Right lung (tissue), 5 donors: ENCODE results near the gene PDZRN4. TPM values are rescaled to one million over a fixed set of nuclear protein-coding genes. Genes with fewer than 3 reads are reported as not detected.

Experiments used
- DNase-seq, 2 donors: peaks; one replicate each; pipeline ENCODE4 v3.0.0-alpha.2; 2013
- polyA plus RNA-seq, 5 donors: library from polyadenylated mRNA; unstranded; fragments of 120-200 nt; gene quantifications; one replicate each; pipeline versions ENCODE4 v1.2.1 to v1.2.3, GENCODE V29; 2013; ENCODE audit warnings: inconsistent platforms in 1 of 5, low replicate concordance in 1 of 5; ENCODE audit not compliant: insufficient read length in 5 of 5, insufficient read depth in 1 of 5

Gene PDZRN4
- polyA plus RNA-seq, 5 donors, result 0.16 to 0.59 (median 0.35) TPM

DNA sequence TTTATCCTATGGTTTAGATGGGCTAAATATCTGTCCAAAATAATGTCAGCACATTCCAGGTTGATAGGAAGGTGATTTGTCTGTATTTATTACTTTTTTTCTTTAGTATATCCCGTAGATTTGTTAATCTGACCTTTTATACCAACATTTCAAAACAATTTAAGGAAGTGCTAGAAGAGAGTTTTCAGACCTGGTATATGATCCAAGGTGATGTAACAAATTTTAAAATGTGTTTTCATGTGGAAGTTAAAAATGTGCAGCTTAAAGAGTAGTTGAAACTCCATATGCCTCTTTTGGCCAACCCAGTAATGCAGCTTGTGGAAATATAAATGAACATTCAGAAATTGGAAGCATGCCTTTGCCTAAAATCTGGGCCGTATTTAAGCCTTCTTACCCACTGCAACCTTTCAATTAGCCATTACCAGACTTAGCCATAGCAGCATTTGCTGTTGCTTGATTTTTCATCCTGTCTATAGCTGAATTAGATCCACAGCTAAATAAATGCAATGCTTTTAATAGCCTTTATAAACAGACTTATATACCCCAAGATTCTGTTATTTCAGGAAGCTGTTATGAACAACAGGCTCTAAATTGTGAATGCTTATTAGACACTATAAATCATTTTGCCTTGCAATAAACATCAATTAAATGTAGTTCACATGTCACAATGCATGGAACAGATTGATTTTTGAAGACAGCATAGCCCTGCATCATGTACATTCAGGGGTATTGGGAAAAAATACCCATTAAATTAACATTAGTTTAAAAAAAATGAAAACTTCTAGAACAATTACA is 271.2 kb downstream of the PDZRN4 start:
- peak; percentile 33 to 52 for DNase-seq

DNA sequence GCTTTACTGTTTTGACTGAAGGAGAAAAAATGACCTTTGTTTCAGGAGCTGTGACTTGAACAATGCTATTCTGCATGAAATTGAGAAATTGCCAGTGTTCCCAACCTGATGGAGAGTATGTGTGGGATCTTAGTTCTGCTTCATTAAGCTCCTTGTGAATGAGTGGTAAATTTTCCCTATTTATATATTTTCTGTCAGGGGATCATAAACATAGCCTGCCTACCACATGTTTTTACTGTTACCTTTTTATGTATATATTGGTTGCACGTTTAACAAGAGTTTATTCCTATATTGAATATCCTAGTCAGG is 271.7 kb downstream of the PDZRN4 start:
- DNase-seq, result no peak

DNA sequence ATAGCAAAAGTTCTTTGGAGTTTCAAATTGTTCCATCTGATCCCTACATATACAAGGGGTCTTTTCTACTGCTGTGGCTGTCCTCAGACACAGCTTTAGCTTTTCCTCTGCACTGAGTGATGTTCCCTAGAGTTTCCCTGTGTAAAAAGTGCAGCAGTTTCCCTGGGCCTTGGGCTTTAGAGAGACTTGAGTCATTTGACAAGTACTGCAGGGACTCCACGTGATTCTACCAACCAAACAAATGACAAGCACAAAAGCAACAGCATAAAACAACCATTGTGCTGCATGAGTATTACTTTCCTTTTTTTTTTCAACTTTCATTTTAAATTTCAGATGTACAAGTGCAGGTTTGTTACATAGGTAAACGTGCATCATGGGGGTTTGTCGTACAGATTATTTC is 272.8 kb downstream of the PDZRN4 start:
- no peak for DNase-seq

DNA sequence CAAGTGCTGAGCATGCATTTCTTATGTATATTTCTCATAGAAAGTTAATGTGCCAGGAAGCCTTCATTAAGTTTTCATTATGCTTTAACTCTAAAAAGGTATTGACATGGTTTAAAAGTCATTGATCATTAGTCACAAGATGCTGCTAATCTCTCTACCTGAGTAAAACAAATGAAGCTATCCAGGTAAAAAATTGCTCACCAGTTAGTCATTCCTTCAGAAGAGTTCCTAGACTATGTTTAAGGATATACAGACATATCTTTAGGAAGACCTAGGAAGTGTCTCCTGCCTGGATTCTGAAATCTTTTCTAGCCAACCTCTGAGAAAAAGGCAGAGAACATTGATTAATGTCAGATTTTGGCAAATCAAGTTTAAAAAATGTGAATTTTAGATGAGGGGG is 274.2 kb downstream of the PDZRN4 start:
- DNase-seq, result no peak

DNA sequence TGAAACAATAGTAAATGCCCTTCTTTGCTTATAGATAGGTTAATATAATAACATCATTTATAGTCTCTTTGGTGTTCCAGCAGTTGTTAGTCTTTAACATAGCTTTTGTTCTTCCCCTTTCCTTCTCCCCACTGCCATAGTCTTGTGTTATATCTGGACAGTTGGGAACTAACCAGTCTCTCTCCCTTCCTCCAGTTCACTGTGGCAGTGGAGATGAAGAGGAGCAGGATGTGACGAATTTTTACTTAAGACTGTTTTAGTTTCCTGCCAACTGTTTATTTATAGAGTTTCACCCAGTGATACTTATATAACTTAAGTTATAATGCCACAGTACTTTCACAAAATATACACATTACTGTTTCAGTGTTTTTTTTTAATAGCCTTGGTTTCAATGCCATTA is 277.4 kb downstream of the PDZRN4 start:
- peak in 1 of 2 donors; percentile 18 for DNase-seq

- DNase-seq, result no peak
Measured at GRCh38 chr12:41466300-41466699, 278.2 kb downstream of the PDZRN4 start.

DNA sequence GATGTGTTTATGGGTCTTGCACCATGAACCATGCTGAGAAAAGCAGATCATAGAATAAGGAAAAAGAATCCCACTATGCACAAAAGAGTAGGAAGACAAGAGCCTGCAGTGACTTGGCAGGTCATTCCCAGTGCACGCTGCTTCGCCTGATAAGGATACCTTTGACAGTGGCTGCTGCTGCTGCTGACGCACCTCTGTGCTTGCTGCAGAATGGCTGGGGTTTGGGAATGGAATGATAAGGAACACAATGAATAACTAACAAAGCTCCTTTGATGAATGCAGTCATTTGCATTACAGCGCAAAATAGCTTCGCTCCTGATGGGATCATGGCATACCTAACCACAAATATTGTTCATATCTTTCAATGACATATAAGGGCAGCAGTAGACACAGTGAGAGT is 278.7 kb downstream of the PDZRN4 start:
- no peak for DNase-seq

DNA sequence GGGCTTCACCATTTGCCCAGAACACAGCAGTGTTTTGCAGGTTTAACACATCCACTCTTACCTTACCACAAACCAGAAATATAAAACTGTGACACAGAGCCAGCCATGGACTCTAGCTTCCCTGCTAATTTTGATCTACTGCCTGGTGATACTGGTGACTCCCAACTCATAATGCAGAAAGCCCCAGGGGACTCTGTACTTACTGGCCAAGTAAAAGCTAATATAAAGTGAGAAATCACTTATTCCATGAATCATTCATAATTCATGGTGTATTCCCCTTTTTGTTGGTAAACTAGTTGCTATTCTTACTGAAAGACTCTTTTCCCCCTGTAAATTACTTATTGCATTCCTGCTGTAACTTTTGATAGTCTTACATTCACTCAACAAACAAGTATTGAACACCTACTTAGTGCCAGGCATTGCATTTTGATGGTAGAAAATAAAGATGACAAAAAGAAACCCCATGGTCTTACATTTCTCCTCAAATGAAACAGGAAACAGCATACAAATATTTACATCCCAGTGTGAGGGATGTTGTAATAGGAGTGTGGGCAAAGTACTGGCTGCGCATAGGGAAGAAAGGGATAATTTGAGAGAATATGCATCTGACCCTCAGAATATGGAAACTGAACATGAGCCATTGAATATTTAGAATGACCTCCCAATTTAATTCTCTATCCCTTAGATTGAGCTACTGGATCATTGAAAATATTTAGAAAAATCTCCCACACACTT is 279.6 kb downstream of the PDZRN4 start:
- no peak for DNase-seq

DNA sequence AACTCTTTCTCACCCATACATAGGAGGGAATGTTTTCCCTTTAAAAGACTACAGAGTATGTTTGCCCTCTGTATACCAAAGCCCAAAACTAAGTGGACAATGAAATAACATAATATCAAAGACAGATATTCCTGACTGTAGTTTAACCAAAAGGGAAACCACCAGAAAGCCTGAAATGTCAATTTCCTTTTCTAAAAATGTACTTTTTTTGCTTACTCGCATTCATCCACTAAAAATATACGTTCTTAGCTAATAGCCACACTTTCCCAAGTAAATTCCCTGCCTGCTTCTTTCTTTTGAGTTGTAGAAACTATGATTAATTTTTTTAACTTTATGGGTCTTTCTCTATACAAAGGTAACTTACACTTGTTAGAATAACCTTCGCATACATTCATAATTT is 280.2 kb downstream of the PDZRN4 start:
- DNase-seq, result no peak

GRCh38 chr12:41468756-41469155 is 280.6 kb downstream of the PDZRN4 start:
- DNase-seq, result no peak

GRCh38 chr12:41473441-41473840 is 285.3 kb downstream of the PDZRN4 start:
- no peak for DNase-seq

DNA sequence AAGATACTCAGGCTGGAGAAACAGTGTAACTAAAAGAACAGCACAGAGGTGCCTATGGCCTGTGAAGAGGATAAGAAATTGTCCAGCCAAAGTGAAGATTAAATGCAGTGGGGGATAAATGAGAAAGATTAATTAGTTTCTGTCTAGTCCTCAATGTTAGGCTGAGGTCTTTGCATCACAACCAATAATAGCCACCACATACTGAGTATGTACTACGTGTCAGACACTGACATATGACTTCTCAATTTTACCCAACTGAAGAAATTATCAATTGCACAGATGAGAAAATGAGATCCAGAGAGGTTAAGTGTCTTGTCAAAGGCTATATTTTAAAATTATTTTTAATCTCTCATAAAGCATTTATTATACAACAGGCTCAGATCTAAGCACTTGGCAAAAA is 285.9 kb downstream of the PDZRN4 start:
- no peak for DNase-seq

DNA sequence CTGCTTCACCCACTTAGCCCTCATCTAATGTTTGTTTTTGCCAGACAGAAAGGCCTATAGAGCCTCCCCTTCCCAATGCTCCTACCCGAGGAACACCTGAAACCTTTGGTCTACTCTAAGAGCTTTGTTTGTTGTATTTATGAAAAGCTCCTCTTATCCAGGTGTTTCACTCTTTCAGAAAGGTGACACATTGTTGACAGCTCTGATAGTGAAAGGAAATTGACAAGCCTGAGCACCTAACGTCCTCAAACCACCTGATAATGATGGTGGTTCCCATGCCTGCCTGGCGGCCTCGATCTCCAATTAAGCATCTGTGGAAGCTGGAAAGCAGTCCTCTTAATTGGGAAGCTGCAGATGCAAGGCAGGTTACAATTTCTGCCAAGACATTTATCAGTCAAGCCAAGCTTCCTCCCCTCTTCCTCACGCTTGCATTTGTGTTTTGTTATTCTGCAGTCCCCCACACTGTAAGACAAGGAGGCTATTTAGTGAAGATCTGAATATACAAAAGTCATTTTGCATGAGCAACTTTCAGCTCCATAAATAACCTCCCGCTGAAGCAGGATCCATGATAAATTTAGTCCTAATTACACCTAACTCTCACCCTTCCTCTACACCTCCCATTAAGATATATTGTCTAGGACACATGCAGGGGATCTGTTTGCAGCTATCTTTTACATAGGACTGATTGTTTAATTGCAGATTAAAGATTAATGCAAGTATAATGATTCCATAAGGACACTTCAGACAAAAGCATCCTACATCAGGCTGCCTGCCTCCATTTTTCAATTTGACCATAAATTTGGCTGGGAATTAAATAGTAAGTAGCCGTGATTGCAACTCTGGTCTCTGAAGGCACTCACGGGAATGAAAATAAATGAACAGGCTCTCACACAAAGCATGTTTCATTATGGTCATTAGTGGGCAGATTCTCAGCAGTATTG is 288.6 kb downstream of the PDZRN4 start:
- no peak for DNase-seq

GRCh38 chr12:41479426-41479825 is 291.3 kb downstream of the PDZRN4 start:
- DNase-seq, result no peak

GRCh38 chr12:41485203-41485602 is 297.1 kb downstream of the PDZRN4 start:
- no peak for DNase-seq

DNA sequence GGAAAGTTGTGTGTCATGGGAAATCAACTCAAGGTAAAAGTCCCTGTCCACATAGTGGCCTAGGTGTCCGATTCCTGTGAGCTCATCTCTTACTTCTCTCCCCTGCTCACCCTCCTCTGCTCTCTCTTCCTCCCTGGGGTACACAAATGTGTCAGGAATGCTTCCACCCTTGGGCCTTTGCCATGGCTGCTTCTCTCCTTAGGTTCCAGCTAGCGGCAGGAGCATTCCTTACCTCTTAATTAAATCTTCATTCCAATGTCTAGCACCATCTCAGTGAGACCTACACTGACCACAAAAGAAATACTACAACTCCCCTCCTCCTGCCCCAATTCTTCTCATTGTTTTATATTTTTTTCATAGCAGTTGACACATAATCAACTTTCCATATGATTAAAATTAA is 298.6 kb downstream of the PDZRN4 start:
- no peak for DNase-seq

- no peak for DNase-seq
Measured at GRCh38 chr12:41496009-41496408, 307.9 kb downstream of the PDZRN4 start.

GRCh38 chr12:41497409-41497808 is 309.3 kb downstream of the PDZRN4 start:
- DNase-seq, result no peak

DNA sequence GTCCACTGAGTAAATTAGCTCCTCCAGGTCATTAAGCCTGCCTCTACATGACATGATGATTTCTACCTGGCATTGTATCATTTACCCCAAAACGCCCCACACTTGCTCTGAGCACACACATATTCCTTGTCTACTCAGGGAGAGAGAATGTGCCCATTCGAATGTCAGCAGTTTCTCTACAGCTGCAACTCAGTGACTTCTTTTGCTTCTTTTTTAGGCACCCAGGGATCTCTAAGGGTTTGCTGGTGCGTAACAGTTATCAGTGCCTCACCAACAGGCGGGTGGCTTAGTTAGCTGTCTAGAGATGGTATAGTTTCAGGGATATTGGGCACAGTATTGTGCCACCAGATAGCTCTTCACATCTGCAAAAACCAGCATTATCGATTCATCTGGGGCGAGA is 316.9 kb downstream of the PDZRN4 start:
- DNase-seq, result no peak

DNA sequence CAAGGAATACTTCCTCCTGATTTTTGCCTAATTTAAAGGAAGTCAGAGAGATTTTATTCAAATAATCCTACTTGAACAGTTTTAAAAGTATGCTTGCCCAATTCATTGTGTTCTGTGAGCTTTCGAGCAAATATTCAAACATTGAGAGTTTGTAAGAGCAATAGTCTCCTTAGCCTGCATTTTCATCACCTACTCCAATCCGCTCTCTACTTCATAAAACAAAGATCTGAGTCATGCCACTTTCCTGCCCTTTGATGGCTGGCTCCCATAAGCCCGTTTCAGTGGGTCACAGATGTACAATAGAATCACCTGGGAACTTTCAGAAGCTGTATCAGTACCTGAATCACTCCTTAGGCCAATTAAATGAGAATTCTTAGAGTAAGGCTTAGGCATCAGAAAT is 319.2 kb downstream of the PDZRN4 start:
- no peak for DNase-seq

GRCh38 chr12:41509271-41510055 is 321.3 kb downstream of the PDZRN4 start:
- no peak for DNase-seq

DNA sequence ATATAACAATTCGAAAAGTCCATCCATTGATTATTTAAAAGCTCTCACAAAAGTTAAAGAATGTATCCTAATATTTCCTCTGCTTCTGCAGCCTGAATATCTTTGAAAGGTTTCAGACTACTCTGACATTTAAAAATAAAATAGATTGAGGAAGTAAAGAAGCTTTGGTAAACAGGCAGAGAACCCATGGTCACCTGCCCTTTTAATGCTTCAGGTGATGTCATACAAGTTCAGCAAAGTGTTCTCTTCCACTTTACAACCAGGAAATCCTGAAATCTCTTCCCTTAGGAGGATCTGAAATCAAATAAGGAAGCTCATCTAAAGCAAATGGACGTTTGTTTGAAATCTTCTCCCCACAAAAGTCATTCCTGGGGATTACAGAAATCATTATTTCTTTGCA is 322.4 kb downstream of the PDZRN4 start:
- no peak for DNase-seq
